Adipocyte (in vitro differentiated cells): ENCODE results near the gene MGLL.
A peak's percentile ranks its signal among the peaks of the same experiment; 100 is the strongest.

ENCODE experiments used
- DNase-seq: peaks from one replicate; pipeline ENCODE4 v3.0.0-alpha.2; 2015; ENCODE audit warnings: low read depth
- H3K27me3 ChIP-seq: replicated peaks from 2 replicates; pipeline ENCODE4 v1.7.0; 2013; ENCODE audit warnings: mild to moderate bottlenecking, low read length, moderate library complexity; ENCODE audit not compliant: control insufficient read depth, insufficient read depth
- H3K36me3 ChIP-seq: 2 replicates; pipeline ENCODE4 v1.7.0; 2013; ENCODE audit warnings: low read length, mild to moderate bottlenecking, moderate library complexity; ENCODE audit not compliant: control insufficient read depth, insufficient read depth, severe bottlenecking
- H3K4me1 ChIP-seq: 2 replicates; pipeline ENCODE4 v1.7.0; 2013; ENCODE audit warnings: mild to moderate bottlenecking, low read length, moderate library complexity; ENCODE audit not compliant: control insufficient read depth, insufficient read depth
- H3K4me3 ChIP-seq: 2 replicates; pipeline ENCODE4 v1.7.0; 2013; ENCODE audit warnings: mild to moderate bottlenecking, low read length, moderate library complexity
- H3K9ac ChIP-seq: 2 replicates; pipeline ENCODE4 v1.7.0; 2013; ENCODE audit warnings: mild to moderate bottlenecking, low read length, moderate library complexity
- H3K9me3 ChIP-seq: 2 replicates; pipeline ENCODE4 v1.7.0; 2013; ENCODE audit warnings: mild to moderate bottlenecking, low read length, moderate library complexity; ENCODE audit not compliant: control insufficient read depth

Gene MGLL

GRCh38 chr3:127834771-127835170 lies 12.5 kb upstream of the MGLL start:
- peaks cover 6% of the 10 kb centered on the region for H3K4me1 ChIP-seq
- no peak overlapping the region for H3K4me3 ChIP-seq
- H3K27me3 ChIP-seq, result no peaks in the 10 kb centered on the region
- DNase-seq, result no peak
- H3K36me3 ChIP-seq, result no peaks in the 10 kb centered on the region
- no peak overlapping the region for H3K9ac ChIP-seq
- peaks cover under 1% of the 10 kb centered on the region for H3K9me3 ChIP-seq

- H3K4me3 ChIP-seq, result no peak overlapping the region
- H3K4me1 ChIP-seq, result peaks cover 6% of the 10 kb centered on the region
- no peak for DNase-seq
- no peak overlapping the region for H3K9ac ChIP-seq
- no peaks in the 10 kb centered on the region for H3K27me3 ChIP-seq
- no peaks in the 10 kb centered on the region for H3K36me3 ChIP-seq
- H3K9me3 ChIP-seq, result peaks cover 14% of the 10 kb centered on the region
These were observed 11.1 kb upstream of the MGLL start for GRCh38 chr3:127833281-127834032.

- peak; percentile 26 for DNase-seq
- Histone ChIP-seq H3K9me3 (peaks cover 28% of the 10 kb centered on the region), H3K27me3 (no peaks in the 10 kb centered on the region), H3K4me1 (peaks cover 3% of the 10 kb centered on the region), H3K4me3 (no peak overlapping the region), H3K9ac (no peak overlapping the region), H3K36me3 (no peaks in the 10 kb centered on the region)
These were observed 9.4 kb upstream of the MGLL start for GRCh38 chr3:127831723-127832172.

GRCh38 chr3:127829537-127829936 lies 7.2 kb upstream of the MGLL start:
- Histone ChIP-seq H3K9ac (no peak overlapping the region), H3K4me3 (no peak overlapping the region), H3K27me3 (no peaks in the 10 kb centered on the region), H3K4me1 (peaks cover 3% of the 10 kb centered on the region), H3K9me3 (peaks cover 28% of the 10 kb centered on the region), H3K36me3 (no peaks in the 10 kb centered on the region)
- no peak for DNase-seq

- peaks cover 28% of the 10 kb centered on the region for H3K9me3 ChIP-seq
- H3K4me1 ChIP-seq, result peaks cover 3% of the 10 kb centered on the region
- H3K4me3 ChIP-seq, result no peak overlapping the region
- no peaks in the 10 kb centered on the region for H3K27me3 ChIP-seq
- no peaks in the 10 kb centered on the region for H3K36me3 ChIP-seq
- H3K9ac ChIP-seq, result no peak overlapping the region
- no peak for DNase-seq
These were observed 5.5 kb upstream of the MGLL start for GRCh38 chr3:127827808-127828207.

- H3K36me3 ChIP-seq, result no peaks in the 10 kb centered on the region
- H3K9me3 ChIP-seq, result peaks cover 28% of the 10 kb centered on the region
- H3K9ac ChIP-seq, result no peak overlapping the region
- H3K4me3 ChIP-seq, result no peak overlapping the region
- no peaks in the 10 kb centered on the region for H3K27me3 ChIP-seq
- H3K4me1 ChIP-seq, result peaks cover 14% of the 10 kb centered on the region
- DNase-seq, result peak; percentile 43
These were observed 3.4 kb upstream of the MGLL start for GRCh38 chr3:127825756-127826155.

GRCh38 chr3:127824151-127824825 lies 2.0 kb upstream of the MGLL start:
- no peak for DNase-seq
- Histone ChIP-seq H3K36me3 (no peaks in the 10 kb centered on the region), H3K9me3 (peaks cover 22% of the 10 kb centered on the region), H3K4me3 (no peak overlapping the region), H3K9ac (no peak overlapping the region), H3K4me1 (peaks cover 29% of the 10 kb centered on the region), H3K27me3 (no peaks in the 10 kb centered on the region)

- Histone ChIP-seq H3K27me3 (no peaks in the 10 kb centered on the region), H3K4me1 (peaks cover 35% of the 10 kb centered on the region), H3K4me3 (peak overlapping the region; percentile 75), H3K36me3 (no peaks in the 10 kb centered on the region), H3K9ac (peak overlapping the region; percentile 79), H3K9me3 (peaks cover 13% of the 10 kb centered on the region)
- DNase-seq, result no peak
These were observed 1.1 kb upstream of the MGLL start for GRCh38 chr3:127823426-127823857.

- Histone ChIP-seq H3K36me3 (no peaks in the 10 kb centered on the region), H3K4me1 (peaks cover 35% of the 10 kb centered on the region), H3K9ac (peak overlapping the region; percentile 94), H3K9me3 (peaks cover 8% of the 10 kb centered on the region), H3K27me3 (no peaks in the 10 kb centered on the region), H3K4me3 (peak overlapping the region; percentile 92)
- peak; percentile 72 for DNase-seq
These were observed 539 bp upstream of the MGLL start for GRCh38 chr3:127822682-127823425.

GRCh38 chr3:127821394-127821793 lies 921 bp downstream of the MGLL start:
- H3K4me3 ChIP-seq, result peak overlapping the region; percentile 92
- peak overlapping the region; percentile 94 for H3K9ac ChIP-seq
- H3K4me1 ChIP-seq, result peaks cover 49% of the 10 kb centered on the region
- DNase-seq, result no peak
- no peaks in the 10 kb centered on the region for H3K27me3 ChIP-seq
- H3K36me3 ChIP-seq, result peaks cover 4% of the 10 kb centered on the region
- H3K9me3 ChIP-seq, result no peaks in the 10 kb centered on the region

- H3K4me3 ChIP-seq, result peak overlapping the region; percentile 92
- DNase-seq, result peak; percentile 35
- H3K9me3 ChIP-seq, result no peaks in the 10 kb centered on the region
- H3K27me3 ChIP-seq, result no peaks in the 10 kb centered on the region
- H3K9ac ChIP-seq, result peak overlapping the region; percentile 94
- peaks cover 9% of the 10 kb centered on the region for H3K36me3 ChIP-seq
- H3K4me1 ChIP-seq, result peaks cover 49% of the 10 kb centered on the region
These were observed 1.4 kb downstream of the MGLL start for GRCh38 chr3:127820826-127821313.
